GM12801 (cell line): ENCODE data around the gene CFAP54.

Experiments
- CTCF ChIP-seq: IDR thresholded peaks from one replicate; pipeline ENCODE4 v1.5.1; 2011; ENCODE audit warnings: control low read depth; ENCODE audit not compliant: insufficient read length; ENCODE audit errors: extremely low read depth

CFAP54 gene

GRCh38 chr12:96874211-96874610 is 384.8 kb downstream of the CFAP54 start:
- no peak for TF ChIP-seq CTCF

GRCh38 chr12:96876966-96877365 is 387.6 kb downstream of the CFAP54 start:
- TF ChIP-seq CTCF: no peak

- no peak for TF ChIP-seq CTCF
Measured at GRCh38 chr12:96878704-96879103, 389.3 kb downstream of the CFAP54 start.

GRCh38 chr12:96879301-96879700 is 389.9 kb downstream of the CFAP54 start:
- TF ChIP-seq CTCF: no peak

GRCh38 chr12:96880220-96880619 is 390.8 kb downstream of the CFAP54 start:
- TF ChIP-seq CTCF: no peak

- no peak for TF ChIP-seq CTCF
Measured at GRCh38 chr12:96881608-96882007, 392.2 kb downstream of the CFAP54 start.

GRCh38 chr12:96882862-96883261 is 393.5 kb downstream of the CFAP54 start:
- TF ChIP-seq CTCF: no peak

- no peak for TF ChIP-seq CTCF
Measured at GRCh38 chr12:96883571-96883970, 394.2 kb downstream of the CFAP54 start.
